OCI-LY3 (cell line): Measurements from ENCODE around the gene BMAL1.

ENCODE experiments used
- H2AFZ ChIP-seq: fragments of 200-600, 300-600 bp; shearing (Covaris generic); 2 replicates; pipeline ENCODE4 v1.6.0; 2014; ENCODE audit warnings: antibody characterized with exemption, low read depth, low read length
- H3K27ac ChIP-seq: fragments of 200-600, 300-600 bp; sonication (generic); 2 replicates; pipeline ENCODE4 v1.5.1; 2014; ENCODE audit warnings: mild to moderate bottlenecking, low read length, moderate library complexity, mixed read lengths
- H3K27me3 ChIP-seq: fragments of 200-600, 300-600 bp; sonication (generic); 2 replicates; pipeline ENCODE4 v1.6.1; 2014; ENCODE audit warnings: low read depth, low read length, mixed read lengths
- H3K36me3 ChIP-seq: fragments of 200-600, 300-600 bp; sonication (generic); replicated peaks from 2 replicates; pipeline ENCODE3; 2014; ENCODE audit warnings: low read depth, low read length, mixed read lengths
- H3K4me1 ChIP-seq: fragments of 300-600, 200-600 bp; sonication (generic); 2 replicates; pipeline ENCODE4 v1.6.1; 2014; ENCODE audit warnings: low read length, mixed read lengths
- H3K4me2 ChIP-seq: fragments of 200-600, 300-600 bp; sonication (generic); 2 replicates; pipeline ENCODE4 v1.6.1; 2014; ENCODE audit warnings: low read length, mixed read lengths
- H3K4me3 ChIP-seq: fragments of 300-600, 200-600 bp; sonication (generic); 2 replicates; pipeline ENCODE4 v1.5.1; 2014; ENCODE audit warnings: antibody characterized with exemption, mild to moderate bottlenecking, low read length, moderate library complexity
- H3K79me2 ChIP-seq: fragments of 300-600, 200-600 bp; shearing (Covaris generic); 2 replicates; pipeline ENCODE4 v1.6.1; 2014; ENCODE audit warnings: mild to moderate bottlenecking, low read length, mixed read lengths
- H3K9ac ChIP-seq: fragments of 300-600, 200-600 bp; shearing (Covaris generic); 2 replicates; pipeline ENCODE4 v1.6.0; 2014; ENCODE audit warnings: mild to moderate bottlenecking, low read length, moderate library complexity
- H3K9me3 ChIP-seq: fragments of 200-600, 300-600 bp; shearing (Covaris generic); 2 replicates; pipeline ENCODE4 v1.6.1; 2014; ENCODE audit warnings: low read length, mixed read lengths; ENCODE audit not compliant: insufficient read depth
- H4K20me1 ChIP-seq: fragments of 200-600, 300-600 bp; sonication (generic); 2 replicates; pipeline ENCODE4 v1.6.1; 2016; ENCODE audit warnings: low read length, mixed read lengths; ENCODE audit not compliant: insufficient read depth
- EZH2phosphoT487 ChIP-seq: fragments of 200-600 bp; shearing (Covaris generic); IDR thresholded peaks from 2 replicates; pipeline ENCODE4 v1.6.1; 2018; ENCODE audit warnings: antibody characterized with exemption, mixed run types, low read depth
- TF ChIP-seq, protein P1 (sequence below): fragments of 200-600, 300-600 bp; sonication (generic); IDR thresholded peaks from 2 replicates; pipeline ENCODE4 v1.5.1; 2014; ENCODE audit warnings: antibody characterized with exemption, low read length, low read depth

The BMAL1 gene

DNA sequence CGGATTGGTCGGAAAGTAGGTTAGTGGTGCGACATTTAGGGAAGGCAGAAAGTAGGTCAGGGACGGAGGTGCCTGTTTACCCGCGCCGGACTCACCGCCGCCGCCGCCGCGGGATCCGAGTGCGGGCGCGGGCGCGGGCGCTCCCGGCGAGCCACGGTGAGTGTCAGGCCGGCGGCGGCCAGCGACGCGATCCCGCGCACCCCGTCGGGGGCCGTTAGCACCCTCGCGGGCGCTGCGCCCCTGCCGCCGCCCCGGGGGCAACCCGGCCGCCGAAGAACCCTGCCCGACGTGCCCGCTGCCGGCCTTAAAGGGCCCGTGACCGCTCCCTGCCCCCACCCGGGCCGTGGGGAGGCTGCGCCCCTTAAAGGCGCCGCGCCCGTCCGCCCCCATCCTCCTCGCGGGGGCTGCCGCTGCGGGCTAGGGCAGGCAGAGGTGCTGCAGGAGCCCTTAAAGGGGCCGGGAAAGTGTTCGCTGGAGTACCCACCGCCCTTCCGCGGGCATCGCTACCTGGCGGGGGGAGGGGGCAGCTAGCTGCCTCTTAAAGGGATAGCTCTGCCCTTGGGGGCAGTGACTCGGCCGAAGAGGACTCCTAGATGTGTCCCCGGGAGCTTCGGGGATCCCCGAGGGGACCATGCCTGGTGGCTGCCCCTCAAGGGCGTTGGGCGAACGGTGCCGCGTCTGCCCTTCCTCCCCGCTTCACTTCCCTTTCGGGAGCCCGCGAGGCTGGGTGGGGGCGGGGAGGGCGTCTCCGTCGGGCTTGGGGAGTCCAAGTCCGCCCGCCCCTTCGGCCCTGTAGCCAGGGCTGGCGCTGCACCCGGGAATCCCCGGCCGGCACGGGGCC lies at the start of gene BMAL1:
TSS of gene BMAL1 (plus strand) at position 23 of the 841 bp plus-strand sequence. CDS start 76,519 bp downstream, outside the sequence.
- Histone ChIP-seq H3K4me1 (no peaks in the 10 kb centered on the region), H4K20me1 (no peaks in the 10 kb centered on the region), H3K4me2 (no peak within 1 kb of the TSS), H3K79me2 (no peaks in the 10 kb centered on the region), H3K27ac (no peak within 1 kb of the TSS), H3K27me3 (peaks cover 19% of the 10 kb centered on the region; the same call in 1 of the 2 replicates), H3K9me3 (no peaks in the 10 kb centered on the region), H3K36me3 (no peaks in the 10 kb centered on the region), H3K9ac (no peak within 1 kb of the TSS), H2AFZ (no peak within 1 kb of the TSS), H3K4me3 (no peak within 1 kb of the TSS)
- TF ChIP-seq, protein P1, sequence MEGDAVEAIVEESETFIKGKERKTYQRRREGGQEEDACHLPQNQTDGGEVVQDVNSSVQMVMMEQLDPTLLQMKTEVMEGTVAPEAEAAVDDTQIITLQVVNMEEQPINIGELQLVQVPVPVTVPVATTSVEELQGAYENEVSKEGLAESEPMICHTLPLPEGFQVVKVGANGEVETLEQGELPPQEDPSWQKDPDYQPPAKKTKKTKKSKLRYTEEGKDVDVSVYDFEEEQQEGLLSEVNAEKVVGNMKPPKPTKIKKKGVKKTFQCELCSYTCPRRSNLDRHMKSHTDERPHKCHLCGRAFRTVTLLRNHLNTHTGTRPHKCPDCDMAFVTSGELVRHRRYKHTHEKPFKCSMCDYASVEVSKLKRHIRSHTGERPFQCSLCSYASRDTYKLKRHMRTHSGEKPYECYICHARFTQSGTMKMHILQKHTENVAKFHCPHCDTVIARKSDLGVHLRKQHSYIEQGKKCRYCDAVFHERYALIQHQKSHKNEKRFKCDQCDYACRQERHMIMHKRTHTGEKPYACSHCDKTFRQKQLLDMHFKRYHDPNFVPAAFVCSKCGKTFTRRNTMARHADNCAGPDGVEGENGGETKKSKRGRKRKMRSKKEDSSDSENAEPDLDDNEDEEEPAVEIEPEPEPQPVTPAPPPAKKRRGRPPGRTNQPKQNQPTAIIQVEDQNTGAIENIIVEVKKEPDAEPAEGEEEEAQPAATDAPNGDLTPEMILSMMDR: no peak
- no peak for TF ChIP-seq EZH2phosphoT487

DNA sequence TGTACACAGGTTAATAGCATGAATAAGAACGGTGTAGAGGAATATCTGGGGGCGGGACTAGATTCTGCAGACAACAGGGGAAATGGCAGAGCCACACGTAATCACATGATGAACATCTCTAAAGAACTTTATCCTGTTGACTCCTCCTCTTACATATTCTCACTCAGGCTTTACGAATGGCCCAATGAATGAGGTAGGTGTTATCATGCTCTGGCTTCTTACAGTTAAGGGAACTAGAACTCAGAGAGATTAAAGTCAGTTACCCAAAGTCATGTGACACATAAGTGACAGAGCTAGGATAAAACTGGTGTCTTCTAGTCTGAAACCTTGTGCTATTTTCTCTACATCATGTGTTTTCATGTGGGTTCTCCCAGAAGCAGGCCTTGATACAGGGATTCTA lies 49.0 kb upstream of the BMAL1 start:
- Histone ChIP-seq H2AFZ (no peak overlapping the region), H3K36me3 (no peaks in the 10 kb centered on the region), H3K27ac (no peak overlapping the region), H3K4me3 (no peak overlapping the region), H3K4me1 (no peaks in the 10 kb centered on the region), H3K4me2 (no peak overlapping the region), H3K9me3 (no peaks in the 10 kb centered on the region), H3K79me2 (no peaks in the 10 kb centered on the region), H3K27me3 (peaks cover 14% of the 10 kb centered on the region; the same call in 1 of the 2 replicates), H4K20me1 (no peaks in the 10 kb centered on the region), H3K9ac (no peak overlapping the region)
- TF ChIP-seq, protein P1: no peak
- TF ChIP-seq EZH2phosphoT487: no peak

DNA sequence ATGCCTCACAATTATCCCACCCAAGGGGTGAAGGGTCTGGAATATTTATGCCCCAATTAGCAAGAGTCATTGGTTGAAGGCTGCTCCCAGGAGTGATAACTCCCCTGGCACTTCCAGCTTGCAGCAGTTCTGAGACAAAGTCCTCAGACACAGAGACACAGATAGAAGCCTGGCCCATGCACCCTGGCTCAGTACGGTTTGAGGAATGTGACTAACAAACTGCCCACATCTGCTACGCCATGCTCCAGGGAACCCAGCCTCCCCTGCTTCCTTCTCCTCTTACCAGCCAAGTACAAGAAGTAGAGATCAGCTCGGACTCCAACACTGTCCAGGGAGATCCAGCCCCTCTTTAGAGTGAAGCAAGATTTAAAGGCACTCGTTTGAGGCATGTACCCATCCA lies 48.5 kb upstream of the BMAL1 start:
- no peak overlapping the region for H3K4me3 ChIP-seq
- no peak overlapping the region for H3K9ac ChIP-seq
- H3K4me2 ChIP-seq: no peak overlapping the region
- H3K79me2 ChIP-seq: no peaks in the 10 kb centered on the region
- H3K36me3 ChIP-seq: no peaks in the 10 kb centered on the region
- H3K27me3 ChIP-seq: peaks cover 14% of the 10 kb centered on the region; the same call in 1 of the 2 replicates
- TF ChIP-seq, protein P1: no peak
- TF ChIP-seq EZH2phosphoT487: no peak
- no peaks in the 10 kb centered on the region for H4K20me1 ChIP-seq
- H3K9me3 ChIP-seq: no peaks in the 10 kb centered on the region
- no peaks in the 10 kb centered on the region for H3K4me1 ChIP-seq
- H2AFZ ChIP-seq: no peak overlapping the region
- H3K27ac ChIP-seq: no peak overlapping the region

DNA sequence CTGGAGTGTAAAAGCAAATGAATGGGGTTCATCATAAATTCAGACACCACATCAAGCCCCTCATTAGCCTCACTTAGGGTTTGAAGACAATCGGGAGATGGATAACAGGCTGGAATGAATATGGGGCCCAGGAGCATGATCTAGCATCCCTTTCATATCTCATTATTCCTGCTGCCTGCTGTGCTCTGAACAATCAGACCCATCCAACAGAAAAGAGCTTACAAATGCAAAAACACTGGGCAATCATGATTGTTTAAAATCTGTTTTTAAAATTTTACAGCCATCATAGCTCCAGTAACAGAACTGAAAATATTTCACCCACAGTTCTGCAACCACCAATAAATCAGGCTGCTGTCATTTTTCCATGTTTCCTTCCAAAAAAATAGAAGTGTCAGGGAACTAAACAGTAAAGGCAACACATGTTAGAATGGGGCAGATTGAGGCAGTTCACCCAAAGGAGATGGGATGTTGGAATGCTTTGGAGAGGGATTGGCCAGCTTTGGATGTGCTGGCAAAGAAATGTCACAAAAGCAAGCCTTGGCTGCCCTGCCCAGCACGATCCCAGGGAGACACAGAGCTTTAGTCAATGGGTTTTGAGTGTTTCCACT lies 47.8 kb upstream of the BMAL1 start:
- Histone ChIP-seq H3K4me3 (no peak overlapping the region), H2AFZ (no peak overlapping the region), H3K4me1 (no peaks in the 10 kb centered on the region), H3K79me2 (no peaks in the 10 kb centered on the region), H3K9ac (no peak overlapping the region), H3K27me3 (peaks cover 14% of the 10 kb centered on the region; the same call in 1 of the 2 replicates), H3K27ac (no peak overlapping the region), H3K9me3 (no peaks in the 10 kb centered on the region), H3K36me3 (no peaks in the 10 kb centered on the region), H4K20me1 (no peaks in the 10 kb centered on the region), H3K4me2 (no peak overlapping the region)
- no peak for TF ChIP-seq EZH2phosphoT487
- TF ChIP-seq, protein P1: no peak
